GM19463 (cell line): ENCODE measurements around the gene RABL3.
"Not testable (repeated sequence)": the region's sequence is repeated elsewhere in the genome, so short reads cannot be mapped to it uniquely, and the experiment has no call there.

ENCODE experiments used
- ATAC-seq: cut with Tn5 transposase; IDR thresholded peaks from one replicate; pipeline ENCODE4 v1.9.1; 2021; ENCODE audit warnings: mild to moderate bottlenecking, moderate library complexity; ENCODE audit not compliant: unreplicated experiment

The RABL3 gene

GRCh38 chr3:120649830-120650233 lies 92.5 kb downstream of the RABL3 start:
- ATAC-seq: no peak

DNA sequence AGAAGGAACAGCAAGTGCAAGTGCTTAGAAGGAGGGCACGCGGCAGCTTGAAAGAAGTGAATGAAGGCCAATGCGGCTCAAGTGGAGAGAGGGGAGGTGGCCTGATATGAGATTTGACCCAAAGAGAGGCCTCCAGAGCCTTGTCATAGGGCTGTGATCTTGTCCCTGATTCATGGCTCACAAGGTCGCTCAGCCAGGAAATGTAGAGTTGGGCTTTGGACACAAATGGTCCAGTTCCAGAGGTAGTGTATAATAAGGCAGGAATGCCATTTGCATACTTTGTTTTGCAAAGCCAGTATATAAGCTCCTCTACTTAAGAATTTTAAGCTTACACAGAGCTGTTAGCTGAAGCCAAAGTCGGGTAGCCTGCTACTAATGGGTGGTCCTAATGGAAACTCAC lies 94.0 kb downstream of the RABL3 start:
- ATAC-seq: no peak

DNA sequence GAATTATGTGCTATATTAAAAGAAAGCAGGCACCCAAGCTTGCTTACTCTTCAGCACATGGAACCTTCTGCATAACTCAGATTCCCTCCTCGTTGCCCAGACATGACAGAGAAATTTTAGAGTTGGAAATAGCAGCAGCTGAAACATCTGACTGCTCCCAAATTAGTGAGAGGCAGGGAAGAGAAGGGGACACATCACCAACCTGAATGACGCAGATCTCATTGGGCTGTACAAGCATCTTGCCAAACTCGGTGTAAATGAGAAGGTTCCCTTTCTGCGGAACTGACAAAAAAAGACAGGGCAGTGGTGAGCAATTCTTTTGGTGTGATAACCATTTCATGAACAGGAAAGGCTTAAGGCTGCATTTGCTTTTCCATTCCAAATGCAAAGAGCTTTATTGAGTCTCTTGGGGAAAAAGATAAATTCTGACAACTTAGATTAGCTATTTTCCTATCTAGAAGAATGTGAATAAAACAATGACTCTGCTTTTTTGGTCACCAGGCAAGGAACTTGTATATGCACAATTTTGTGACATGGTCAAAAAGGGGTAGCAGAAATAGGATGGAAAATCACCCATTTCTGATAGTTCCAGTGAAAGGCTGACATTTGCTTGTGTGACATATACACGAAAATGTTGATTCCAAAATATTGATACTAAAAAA lies 95.4 kb downstream of the RABL3 start:
- ATAC-seq: no peak

DNA sequence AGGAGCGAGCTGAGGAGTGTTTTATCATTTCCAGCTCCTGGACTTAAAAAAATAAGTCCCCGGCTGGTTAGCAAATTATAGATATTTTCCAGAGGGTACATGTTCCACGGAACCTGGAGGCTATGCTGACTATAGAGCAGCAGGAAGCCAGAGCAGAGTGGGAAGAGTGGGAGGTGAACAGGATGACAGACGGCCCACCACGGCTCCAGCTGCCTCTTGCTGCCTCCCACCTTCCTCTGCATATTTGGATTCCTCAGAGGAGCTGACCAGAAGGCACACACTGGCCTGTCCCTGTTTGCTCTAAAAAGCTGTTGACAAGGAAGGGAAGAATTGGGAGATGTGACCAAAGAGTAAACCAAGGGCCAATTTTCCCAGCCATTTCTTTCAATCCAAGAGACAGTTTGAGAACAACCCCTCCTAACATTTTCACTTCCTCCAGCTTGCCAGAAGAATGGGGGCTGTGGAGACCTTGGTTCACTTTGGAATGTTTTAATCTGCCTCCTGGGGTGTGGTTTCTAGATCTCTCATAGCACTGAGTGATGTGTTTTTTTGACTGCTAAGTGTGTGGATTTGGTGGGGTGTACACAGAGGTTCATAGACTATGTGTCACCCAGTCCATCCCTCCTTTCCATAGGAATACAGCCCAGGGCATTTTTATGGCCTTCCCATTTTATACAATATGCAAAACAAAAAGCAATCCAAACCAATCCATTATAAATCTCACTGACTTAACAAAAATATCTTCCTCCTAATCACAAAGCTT lies 97.1 kb downstream of the RABL3 start:
- ATAC-seq: no peak

GRCh38 chr3:120642368-120642948 lies 99.9 kb downstream of the RABL3 start:
- no peak for ATAC-seq

DNA sequence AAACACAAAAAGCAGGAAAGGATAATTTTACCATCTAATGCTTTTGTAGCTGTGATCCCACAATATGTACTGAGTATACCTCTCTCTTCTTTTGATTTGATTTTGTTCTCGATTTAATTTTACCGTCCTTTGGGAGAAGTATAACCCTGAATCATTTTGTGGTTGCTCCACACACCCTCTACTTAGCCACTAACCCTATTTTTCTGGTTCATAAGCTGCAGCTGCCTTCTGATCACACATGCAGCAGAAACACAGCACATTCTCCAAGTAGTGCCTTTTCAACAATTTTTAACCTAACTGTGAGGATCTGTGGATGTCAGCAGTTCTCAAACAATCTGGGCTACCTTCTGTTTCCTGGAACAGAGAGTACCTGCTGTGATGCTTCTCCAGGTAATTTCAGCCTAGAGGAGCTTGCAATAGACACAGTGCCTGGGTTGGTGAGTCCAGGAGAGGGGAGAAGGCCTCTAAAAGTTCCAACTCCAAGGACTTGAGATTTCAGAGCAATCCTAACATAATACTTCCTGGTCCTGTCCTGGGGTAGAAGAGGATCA lies 100.5 kb downstream of the RABL3 start:
- ATAC-seq: no peak

DNA sequence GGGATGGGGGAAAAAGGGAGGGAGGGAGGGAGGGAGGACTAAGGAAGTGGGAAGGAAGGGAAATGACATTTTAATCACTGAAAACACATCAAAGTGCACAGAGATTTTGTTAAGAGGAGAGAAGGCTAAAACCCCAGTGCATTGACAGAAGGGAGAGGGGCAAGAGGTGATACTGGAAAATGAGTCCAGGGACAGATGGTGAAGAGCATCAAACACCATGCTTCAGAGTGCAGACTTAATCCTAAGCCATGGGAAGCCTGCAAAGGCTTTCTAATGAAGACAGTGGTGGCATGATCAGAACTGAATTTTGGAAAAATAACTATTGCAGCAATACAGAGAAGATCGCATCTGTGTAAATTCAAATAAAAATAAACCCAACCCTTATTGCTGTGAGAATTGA lies 102.1 kb downstream of the RABL3 start:
- no peak for ATAC-seq

DNA sequence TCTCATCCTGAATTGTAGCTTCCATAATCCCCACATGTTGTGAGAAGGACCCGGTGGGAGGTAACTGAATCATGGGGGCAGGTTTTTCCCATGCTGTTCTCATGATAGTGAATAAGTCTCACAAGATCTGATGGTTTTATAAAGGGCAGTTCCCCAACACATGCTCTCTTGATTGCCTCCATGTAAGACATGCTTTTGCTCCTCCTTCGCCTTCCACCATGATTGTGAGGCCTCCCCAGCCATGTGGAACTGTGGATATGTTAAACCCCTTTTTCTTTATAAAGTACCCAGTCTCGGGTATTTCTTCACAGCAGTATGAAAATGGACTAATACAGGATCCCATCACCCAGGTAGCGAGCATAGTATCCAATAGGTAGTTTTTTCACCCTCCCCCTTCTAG lies 103.5 kb downstream of the RABL3 start:
- ATAC-seq: not testable (repeated sequence)

GRCh38 chr3:120637851-120638559 lies 104.3 kb downstream of the RABL3 start:
- ATAC-seq: no peak

DNA sequence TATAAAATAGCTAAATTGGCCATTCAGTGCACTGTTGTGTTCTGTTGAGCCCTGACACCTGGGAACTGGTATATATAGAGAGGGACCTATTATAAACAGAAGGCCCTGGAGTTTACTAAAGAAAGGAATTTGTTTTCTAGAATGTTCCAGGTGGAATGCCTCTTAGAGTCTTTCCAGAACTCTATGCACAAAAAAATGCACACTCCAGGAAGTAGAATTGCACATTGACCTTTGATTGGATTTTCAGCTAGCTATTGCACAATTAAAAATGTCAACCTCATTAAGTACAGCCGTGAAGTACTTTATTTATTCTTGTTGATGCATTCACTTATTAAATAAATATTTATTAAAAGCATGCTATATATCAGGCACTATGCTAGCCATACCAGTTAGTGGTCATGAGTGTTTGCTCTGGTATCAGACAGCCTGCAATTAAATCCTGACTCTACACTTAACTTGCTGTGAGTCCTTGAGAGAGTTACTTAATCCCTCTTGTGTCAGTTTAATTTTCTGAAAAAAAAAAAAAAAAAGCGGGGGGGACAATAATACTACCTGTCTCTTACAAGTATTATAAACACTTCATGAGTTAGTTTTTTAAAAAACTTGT lies 105.4 kb downstream of the RABL3 start:
- ATAC-seq: no peak
